ENCODE results near the gene FGF13.

- no peak for TF ChIP-seq CTCF (conservative IDR thresholded peaks at IDR 0.05)
- no peak for TF ChIP-seq ZFX (IDR thresholded peaks at IDR 0.05)
Observed at GRCh38 chrX:138704101-138704500, 7.4 kb downstream of the FGF13 start.
